ENCODE data around the gene CACNA1S.

Gene CACNA1S

GRCh38 chr1:201041011-201041410 lies 71.2 kb downstream of the CACNA1S start:
- Histone ChIP-seq H4K20me1 (ENCODE audit: control insufficient read depth, insufficient read depth, low read depth, low read length) (0 out of 2 replicates have a peak, but pooled peaks cover 3% of the 10 kb centered on the region), H3K36me3 (ENCODE audit: control insufficient read depth, low read length) (no peaks in the 10 kb centered on the region), H3K27me3 (ENCODE audit: control insufficient read depth, low read length) (peaks cover 13% of the 10 kb centered on the region), H3K4me2 (ENCODE audit: low read length) (no peak overlapping the region), H3F3A (ENCODE audit: control insufficient read depth, insufficient read depth) (no peaks in the 10 kb centered on the region), H3K79me2 (ENCODE audit: control insufficient read depth, low read length) (no peaks in the 10 kb centered on the region), H3K4me3 (ENCODE audit: low read length) (no peak overlapping the region), H3K27ac (ENCODE audit: low read depth, low read length) (no peak overlapping the region), H3K9me3 (ENCODE audit: control insufficient read depth, insufficient read depth, low read length) (no peaks in the 10 kb centered on the region), H3K4me1 (ENCODE audit: control insufficient read depth, low read length) (no peaks in the 10 kb centered on the region), H3K9me2 (replicated peaks; ENCODE audit: control insufficient read depth, low read length) (no peaks in the 10 kb centered on the region)
- TF ChIP-seq EZH2phosphoT487 (IDR thresholded peaks at IDR 0.05; ENCODE audit: borderline replicate concordance, low read length) (no peak), CTCF (IDR thresholded peaks at IDR 0.05; ENCODE audit: low read depth, low read length, poor library complexity, severe bottlenecking) (no peak)

GRCh38 chr1:201039876-201040275 lies 72.3 kb downstream of the CACNA1S start:
- H3K9me3 ChIP-seq (ENCODE audit: control insufficient read depth, insufficient read depth, low read length): no peaks in the 10 kb centered on the region
- H3K79me2 ChIP-seq (ENCODE audit: control insufficient read depth, low read length): no peaks in the 10 kb centered on the region
- H4K20me1 ChIP-seq (ENCODE audit: control insufficient read depth, insufficient read depth, low read depth, low read length): 0 out of 2 replicates have a peak, but pooled peaks cover 3% of the 10 kb centered on the region
- H3F3A ChIP-seq (ENCODE audit: control insufficient read depth, insufficient read depth): no peaks in the 10 kb centered on the region
- H3K4me3 ChIP-seq (ENCODE audit: low read length): no peak overlapping the region
- H3K9me2 ChIP-seq (replicated peaks; ENCODE audit: control insufficient read depth, low read length): no peaks in the 10 kb centered on the region
- H3K36me3 ChIP-seq (ENCODE audit: control insufficient read depth, low read length): no peaks in the 10 kb centered on the region
- no peak overlapping the region for H3K27ac ChIP-seq (ENCODE audit: low read depth, low read length)
- H3K27me3 ChIP-seq (ENCODE audit: control insufficient read depth, low read length): peaks cover 9% of the 10 kb centered on the region; the same call in 1 of the 2 replicates
- H3K4me1 ChIP-seq (ENCODE audit: control insufficient read depth, low read length): no peaks in the 10 kb centered on the region
- no peak overlapping the region for H3K4me2 ChIP-seq (ENCODE audit: low read length)
- no peak for TF ChIP-seq EZH2phosphoT487 (IDR thresholded peaks at IDR 0.05; ENCODE audit: borderline replicate concordance, low read length)
- TF ChIP-seq CTCF (IDR thresholded peaks at IDR 0.05; ENCODE audit: low read depth, low read length, poor library complexity, severe bottlenecking): no peak

GRCh38 chr1:201039418-201039817 lies 72.8 kb downstream of the CACNA1S start:
- H3K9me3 ChIP-seq (ENCODE audit: control insufficient read depth, insufficient read depth, low read length): no peaks in the 10 kb centered on the region
- H3K4me2 ChIP-seq (ENCODE audit: low read length): no peak overlapping the region
- H3K79me2 ChIP-seq (ENCODE audit: control insufficient read depth, low read length): no peaks in the 10 kb centered on the region
- H3K4me3 ChIP-seq (ENCODE audit: low read length): no peak overlapping the region
- H3F3A ChIP-seq (ENCODE audit: control insufficient read depth, insufficient read depth): no peaks in the 10 kb centered on the region
- peaks cover 9% of the 10 kb centered on the region; the same call in 1 of the 2 replicates for H3K27me3 ChIP-seq (ENCODE audit: control insufficient read depth, low read length)
- no peaks in the 10 kb centered on the region for H3K36me3 ChIP-seq (ENCODE audit: control insufficient read depth, low read length)
- no peak overlapping the region for H3K27ac ChIP-seq (ENCODE audit: low read depth, low read length)
- H3K9me2 ChIP-seq (replicated peaks; ENCODE audit: control insufficient read depth, low read length): no peaks in the 10 kb centered on the region
- H4K20me1 ChIP-seq (ENCODE audit: control insufficient read depth, insufficient read depth, low read depth, low read length): 0 out of 2 replicates have a peak, but pooled peaks cover 3% of the 10 kb centered on the region
- TF ChIP-seq EZH2phosphoT487 (IDR thresholded peaks at IDR 0.05; ENCODE audit: borderline replicate concordance, low read length) (no peak), CTCF (IDR thresholded peaks at IDR 0.05; ENCODE audit: low read depth, low read length, poor library complexity, severe bottlenecking) (no peak)
- no peaks in the 10 kb centered on the region for H3K4me1 ChIP-seq (ENCODE audit: control insufficient read depth, low read length)
